ENCODE results near the gene JUND. TPM values are rescaled to one million over a fixed set of nuclear protein-coding genes. Genes with fewer than 3 reads are reported as not detected.

Gene JUND
- 292 and 308 TPM in 2 replicates for total RNA-seq

DNA sequence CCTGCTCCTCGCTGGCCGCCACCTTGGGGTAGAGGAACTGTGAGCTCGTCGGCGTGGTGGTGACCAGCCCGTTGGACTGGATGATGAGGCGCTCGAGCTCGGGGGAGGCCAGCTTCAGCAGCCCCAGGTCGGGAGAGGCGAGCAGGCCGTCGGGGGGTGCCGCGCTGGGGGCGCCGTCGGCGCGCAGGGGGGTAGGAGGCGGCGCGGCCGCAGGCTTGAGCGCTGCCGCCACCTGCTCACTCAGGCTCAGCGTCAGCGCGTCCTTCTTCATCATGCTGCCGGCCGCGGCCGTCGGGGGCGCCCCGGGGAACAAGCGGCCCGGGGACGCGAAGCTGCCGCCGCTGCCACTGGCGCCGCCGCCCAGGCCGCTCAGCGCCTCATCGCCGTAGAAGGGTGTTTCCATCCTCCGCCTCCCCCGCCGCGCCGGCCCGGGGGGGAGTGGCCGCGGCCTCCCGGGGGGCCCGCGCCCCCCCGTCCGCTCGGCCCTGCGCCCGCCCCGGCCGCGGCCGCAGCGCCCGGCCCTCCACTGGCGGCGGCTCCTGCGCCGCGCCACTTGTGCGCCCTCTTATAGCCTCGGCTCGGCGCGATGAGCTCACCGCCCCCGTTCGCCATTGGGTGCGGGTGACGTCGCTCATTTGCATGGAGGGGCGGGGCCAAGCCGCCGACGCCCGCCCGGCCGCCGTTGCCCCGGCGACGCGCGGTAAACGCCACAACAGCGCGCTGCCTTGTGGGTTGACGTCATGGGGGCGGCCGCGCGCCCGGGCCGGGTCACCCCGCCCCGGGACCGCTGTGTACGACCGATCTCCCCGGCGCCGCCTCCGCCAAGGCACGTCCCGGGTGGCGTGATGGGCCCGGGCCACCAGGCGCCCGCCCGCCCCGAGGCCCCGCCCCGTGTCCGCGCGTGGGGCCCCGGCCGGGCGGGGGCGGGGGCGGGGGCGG is at the start of gene JUND:
Gene JUND (minus strand): TSS at position 541 of the 939 bp plus-strand sequence. CDS start 138 bp downstream, at position 403.
- intact Hi-C loops (cut with micrococcal nuclease): loop anchor here (1.0 kb wide), 1 partner anchor 9 kb away; no protein-coding TSS in a partner anchor

DNA sequence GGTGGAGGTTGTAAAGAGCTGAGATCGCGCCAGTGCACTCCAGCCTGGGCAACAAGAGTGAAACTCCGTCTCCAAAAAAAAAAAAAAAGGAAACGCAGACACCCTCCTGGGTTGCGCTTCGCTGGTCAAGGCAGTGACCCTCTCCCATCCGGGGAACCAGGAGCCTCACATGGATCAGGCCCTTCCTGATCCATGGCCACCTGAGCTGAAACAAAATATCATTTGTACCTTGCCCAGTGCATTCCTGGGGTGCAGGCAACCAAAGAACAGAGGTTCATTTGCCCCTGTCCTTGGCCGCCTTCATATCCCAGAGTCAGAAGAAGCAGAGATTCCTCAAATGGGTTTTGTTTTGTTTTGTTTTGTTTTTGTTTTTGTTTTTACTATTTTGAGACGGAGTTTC is 49.4 kb upstream of the JUND start:
- intact Hi-C loops (cut with micrococcal nuclease): no loop called here

DNA sequence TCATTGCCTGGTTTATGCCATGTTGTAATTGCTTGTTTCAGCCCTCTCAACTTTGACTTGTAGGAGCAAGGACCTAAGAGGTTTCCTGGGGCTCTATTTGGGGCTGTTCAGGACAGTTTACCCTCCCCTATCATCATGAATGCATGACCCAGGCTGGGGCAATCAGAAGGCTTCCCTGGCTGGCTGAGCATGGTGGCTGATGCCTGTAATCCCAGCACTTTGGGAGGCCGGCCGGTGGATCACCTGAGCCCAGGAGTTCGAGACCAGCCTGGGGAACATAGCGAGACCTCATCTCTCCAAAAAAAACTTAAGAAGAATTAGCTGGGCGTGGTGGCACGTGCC is 47.6 kb upstream of the JUND start:
- intact Hi-C loops (cut with micrococcal nuclease): no loop called here

DNA sequence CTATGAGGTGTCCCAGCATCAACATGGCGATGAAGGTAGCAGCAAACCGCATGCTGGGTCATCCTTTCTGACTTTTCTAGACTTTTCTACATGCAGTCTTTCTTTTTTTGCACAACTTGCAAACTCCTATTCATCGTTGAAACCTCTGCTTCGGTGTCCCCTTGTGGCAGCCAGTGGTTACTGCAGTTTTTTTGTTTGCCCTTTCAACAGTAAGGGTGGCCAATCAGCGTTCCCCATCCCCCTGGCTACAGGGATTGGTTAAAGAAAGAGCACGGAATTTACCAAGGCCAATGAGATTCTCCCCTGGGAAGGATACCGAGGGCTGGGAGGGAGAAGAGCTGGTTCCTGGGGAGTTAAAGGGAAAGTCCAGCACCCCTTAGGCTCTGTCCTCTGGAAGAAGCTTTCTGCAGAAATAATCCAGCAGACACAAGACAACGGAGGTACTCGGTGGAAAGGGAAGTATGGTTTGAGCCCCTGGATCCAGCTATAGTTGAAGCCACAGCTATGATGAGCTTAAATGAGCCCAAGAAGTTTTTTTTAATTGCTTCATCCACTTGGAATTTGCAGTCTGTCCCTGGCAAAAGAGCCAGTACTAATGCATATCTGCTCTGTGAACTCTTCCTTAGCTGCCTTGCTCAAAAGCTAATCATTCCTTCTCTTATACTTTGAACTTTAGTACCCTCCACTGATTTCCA is 47.1 kb upstream of the JUND start:
- intact Hi-C loops (cut with micrococcal nuclease): loop anchor here (1.0 kb wide), 1 partner anchor 99 kb away; no protein-coding TSS in a partner anchor

- intact Hi-C loops (cut with micrococcal nuclease): no loop called here
These were observed 45.4 kb upstream of the JUND start for GRCh38 chr19:18326772-18327171.

DNA sequence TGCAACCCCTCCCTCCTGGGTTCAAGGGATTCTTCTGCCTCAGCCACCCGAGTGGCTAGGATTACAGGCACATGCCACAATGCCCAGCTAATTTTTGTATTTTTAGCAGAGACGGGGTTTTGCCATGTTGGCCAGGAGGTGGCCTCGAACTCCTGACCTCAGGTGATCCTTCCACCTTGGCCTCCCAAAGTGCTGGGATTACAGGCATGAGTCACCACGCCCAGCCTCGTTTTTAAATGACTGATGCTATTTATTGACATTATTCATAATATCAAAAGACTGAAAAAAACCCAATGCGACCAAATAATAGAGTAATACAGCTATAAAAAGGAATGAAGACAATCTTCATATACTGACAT is 42.9 kb upstream of the JUND start:
- intact Hi-C loops (cut with micrococcal nuclease): loop anchor here (5.0 kb wide), 1 partner anchor 93 kb away; the partner anchor contains the start of gene SSBP4

- intact Hi-C loops (cut with micrococcal nuclease): loop anchor here (1.0 to 5.0 kb wide), 6 partner anchors 19 to 222 kb away; partner anchors contain the start of gene SSBP4
These were observed 41.5 kb upstream of the JUND start, which contains the start of gene LSM4 for GRCh38 chr19:18322759-18323460. Gene LSM4, minus strand, starts transcription at chr19:18323076. Its CDS starts 56 bp downstream, at chr19:18323020.

DNA sequence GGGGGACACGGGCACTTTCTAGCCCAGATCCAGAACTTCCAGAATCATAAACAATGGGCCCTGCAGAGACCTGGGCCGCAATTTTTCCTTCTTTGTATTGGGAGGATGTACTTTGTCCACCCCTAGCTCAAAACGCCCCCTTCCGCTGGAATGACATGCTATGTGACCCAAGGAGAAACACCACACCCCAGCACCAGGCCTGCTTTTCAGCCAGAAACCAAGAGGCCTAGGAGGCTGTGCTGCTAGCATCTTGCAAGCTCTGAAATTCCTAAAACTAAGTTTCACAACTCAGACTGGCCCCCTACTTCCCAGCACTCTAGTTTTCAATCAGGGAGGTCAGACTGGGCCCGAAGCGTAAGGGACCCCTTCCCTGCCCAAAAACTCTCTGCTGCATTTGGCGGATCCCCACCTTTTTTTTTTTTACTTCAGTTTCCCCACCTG is 40.9 kb upstream of the JUND start:
- intact Hi-C loops (cut with micrococcal nuclease): loop anchor here (2.0 to 5.0 kb wide), 2 partner anchors 95 to 222 kb away; partner anchors contain the start of gene SSBP4

- intact Hi-C loops (cut with micrococcal nuclease): loop anchor here (2.0 to 5.0 kb wide), 2 partner anchors 96 to 223 kb away; partner anchors contain the start of gene SSBP4
These were observed 40.3 kb upstream of the JUND start for GRCh38 chr19:18321734-18322102.

DNA sequence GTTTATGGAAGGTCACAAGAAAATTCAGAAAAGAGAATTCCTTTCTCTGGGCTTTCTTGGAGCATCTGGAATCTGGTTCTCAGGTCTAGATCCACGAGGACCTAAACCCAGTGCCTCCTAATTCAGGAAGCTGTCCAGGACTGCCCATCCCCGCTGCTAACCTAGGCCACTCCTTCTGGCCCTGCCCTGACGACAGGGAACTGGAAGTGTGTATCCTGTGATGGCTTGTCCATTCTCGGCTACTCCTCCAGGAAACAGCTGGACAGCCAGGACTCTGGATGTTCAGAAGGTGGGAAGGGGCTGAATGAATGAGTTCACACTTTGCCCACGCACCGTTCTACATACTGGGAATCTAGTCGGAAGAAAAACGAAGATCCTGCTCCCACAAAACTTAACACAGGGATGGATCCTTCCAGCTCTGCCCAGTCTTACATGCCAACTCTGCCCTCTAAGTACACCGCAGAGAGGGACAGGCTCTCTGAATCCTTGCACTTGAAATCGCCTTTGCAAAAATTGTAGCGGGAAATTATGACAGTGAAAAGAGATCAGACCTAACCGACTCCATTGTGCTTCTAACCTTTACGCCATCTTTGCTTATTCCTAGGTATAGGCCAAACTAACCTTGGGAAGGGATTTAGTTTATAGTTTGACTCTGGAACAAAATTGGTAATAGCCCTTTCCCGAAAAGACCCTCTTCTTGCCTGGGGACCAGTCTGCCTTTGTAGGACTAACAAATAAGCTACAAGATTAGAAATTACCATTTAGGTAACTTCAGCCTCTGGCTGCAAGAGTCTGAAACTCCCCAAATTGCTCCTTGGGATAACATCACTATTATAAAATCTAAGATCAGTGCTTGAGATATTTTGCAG is 39.7 kb upstream of the JUND start:
- intact Hi-C loops (cut with micrococcal nuclease): loop anchor here (5.0 kb wide), 1 partner anchor 96 kb away; the partner anchor contains the start of gene SSBP4

DNA sequence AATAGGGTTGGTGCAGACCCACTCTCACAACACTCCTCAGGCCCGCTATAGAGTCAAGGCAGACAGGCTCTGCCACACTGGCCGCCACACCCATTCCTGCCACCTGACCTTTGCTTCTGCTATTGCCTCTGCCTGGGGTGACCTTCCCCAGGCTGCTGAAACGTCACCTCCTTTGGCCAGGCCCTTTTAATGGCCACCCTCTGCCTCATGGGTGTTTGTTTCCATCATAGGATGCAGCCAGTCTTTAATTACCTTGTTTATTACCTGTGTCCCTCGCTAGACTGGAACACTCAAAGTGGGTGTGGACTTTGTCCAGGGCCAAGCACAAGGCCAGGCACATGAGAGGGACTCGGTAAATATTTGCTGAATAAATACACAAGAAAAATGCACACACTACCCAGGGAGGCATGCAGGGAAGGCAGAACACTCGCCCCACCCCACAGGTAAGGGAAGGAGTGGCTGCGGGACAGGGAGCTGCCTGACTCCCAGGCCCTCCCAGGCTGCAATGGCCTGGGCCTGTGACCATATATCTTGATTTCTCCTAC is 38.2 kb upstream of the JUND start:
- intact Hi-C loops (cut with micrococcal nuclease): loop anchor here (5.0 kb wide), 1 partner anchor 98 kb away; the partner anchor contains the start of gene SSBP4

GRCh38 chr19:18317961-18318800 is 36.8 kb upstream of the JUND start:
- intact Hi-C loops (cut with micrococcal nuclease): loop anchor here (1.0 kb wide), 1 partner anchor 14 kb away; no protein-coding TSS in a partner anchor

DNA sequence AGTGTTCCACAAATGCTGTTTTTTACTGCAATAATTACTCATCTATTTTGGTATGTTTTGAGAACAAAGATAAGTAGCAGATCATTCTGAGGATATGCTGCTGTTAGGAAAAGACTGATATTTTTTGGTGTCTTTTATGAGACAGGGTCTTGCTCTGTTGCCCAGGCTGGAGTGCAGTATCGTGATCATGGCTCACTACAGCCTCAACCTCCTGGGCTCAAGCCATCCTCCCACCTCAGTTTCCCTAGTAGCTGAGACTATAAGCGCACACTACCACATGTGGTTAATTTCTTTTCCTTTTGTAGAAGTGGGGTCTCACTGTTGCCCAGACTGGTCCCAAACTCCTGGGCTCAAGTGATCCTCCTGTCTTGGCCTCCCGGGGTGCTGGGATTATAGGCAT is 32.0 kb upstream of the JUND start:
- intact Hi-C loops (cut with micrococcal nuclease): no loop called here

DNA sequence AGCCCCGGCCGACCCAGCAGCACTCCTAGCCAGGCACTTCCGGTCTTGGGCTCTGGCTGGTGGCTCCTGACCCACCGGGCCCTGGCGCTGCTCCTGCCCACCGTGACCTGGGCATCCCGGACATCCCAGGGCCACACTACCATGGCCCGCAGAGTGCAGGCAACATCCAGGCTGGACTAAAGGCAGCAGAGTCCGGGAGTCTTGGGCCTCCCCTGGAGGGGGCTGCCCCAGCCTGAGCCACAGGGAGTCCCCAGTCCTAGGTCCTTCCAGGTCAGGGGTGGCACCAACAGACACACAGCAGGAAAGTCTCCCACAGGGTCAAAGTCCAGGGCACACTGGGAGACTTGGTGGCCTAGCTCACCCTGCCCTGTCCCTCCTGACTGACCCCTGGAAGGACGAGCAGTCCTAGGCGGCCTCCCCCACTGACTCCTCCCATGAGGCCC is 30.7 kb upstream of the JUND start:
- intact Hi-C loops (cut with micrococcal nuclease): no loop called here

GRCh38 chr19:18311502-18312091 is 30.2 kb upstream of the JUND start:
- intact Hi-C loops (cut with micrococcal nuclease): no loop called here

DNA sequence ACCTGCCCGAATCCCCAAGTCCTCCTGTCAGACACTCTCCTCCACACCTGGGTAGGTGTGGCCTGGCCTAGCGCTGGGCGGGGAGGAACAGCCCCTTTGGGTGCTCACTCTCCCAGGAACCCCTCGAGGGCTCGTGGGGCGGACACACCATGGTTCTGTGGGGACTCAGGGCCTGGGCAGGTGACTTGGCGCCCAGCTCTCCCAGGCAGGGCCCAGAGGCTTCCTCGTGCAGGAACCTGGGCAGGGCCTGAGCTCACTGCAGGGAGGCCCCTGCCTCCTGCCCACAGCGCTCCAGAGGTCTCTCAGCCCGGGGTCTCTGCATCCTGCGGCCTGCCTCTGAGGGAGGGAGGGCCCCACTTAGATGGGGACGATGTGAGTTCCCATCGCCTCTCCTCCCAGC is 29.5 kb upstream of the JUND start:
- intact Hi-C loops (cut with micrococcal nuclease): no loop called here

DNA sequence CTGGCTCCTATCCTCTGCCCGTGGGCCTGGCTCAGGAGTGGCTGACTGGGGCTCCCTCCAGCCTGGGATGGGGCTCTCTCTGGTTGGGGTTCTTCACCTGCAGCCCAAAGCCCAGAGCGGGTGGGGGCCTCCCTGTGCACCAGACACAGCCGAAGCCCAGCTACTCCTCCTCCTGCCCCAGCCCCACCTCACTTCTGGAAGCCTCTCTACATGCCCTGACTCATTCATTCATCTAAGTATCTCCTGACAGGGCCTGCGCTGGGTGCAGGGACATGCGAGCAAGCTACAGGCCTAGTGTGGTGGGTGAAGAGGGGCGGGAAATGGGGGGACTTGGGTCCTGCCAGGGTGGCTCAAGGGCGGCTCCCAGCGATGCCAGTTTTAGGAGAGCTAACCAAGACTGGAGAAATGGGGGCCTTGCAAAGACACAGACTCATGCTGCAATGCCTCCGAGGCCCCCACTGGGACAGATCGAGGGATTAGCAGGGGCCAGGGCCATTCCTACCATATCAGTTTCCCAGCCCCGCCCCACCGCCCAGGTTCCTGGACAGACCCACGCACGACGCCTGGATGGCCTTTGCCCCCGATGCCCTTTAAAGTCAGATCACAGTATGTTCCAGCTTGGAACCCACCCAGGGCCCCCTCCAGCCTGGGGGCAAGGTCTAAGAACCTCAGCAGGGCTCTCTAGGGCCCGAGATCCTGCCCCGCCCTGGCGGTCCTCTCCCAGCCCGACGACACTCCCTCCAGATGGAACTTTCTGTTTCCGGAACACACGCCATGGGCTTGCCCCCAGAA is 28.9 kb upstream of the JUND start:
- intact Hi-C loops (cut with micrococcal nuclease): no loop called here

All from T-helper 2 cell treated with Interferon-gamma antibody and Interleukin-4, amounts not matched to agents 100 ng/mL and 5 ng/mL, for 36 hours (primary cell).